NCI-H526 treated with DMSO at 0.1 percent for 48 hours (cell line): ENCODE data around the gene MUC20.
"Not testable (repeated sequence)": the region's sequence is repeated elsewhere in the genome, so short reads cannot be mapped to it uniquely, and the experiment has no call there.

ENCODE experiments used
- DNase-seq: peaks from one replicate; lab custom pipeline; 2025; lab: John Stamatoyannopoulos, UW

The MUC20 gene

DNA sequence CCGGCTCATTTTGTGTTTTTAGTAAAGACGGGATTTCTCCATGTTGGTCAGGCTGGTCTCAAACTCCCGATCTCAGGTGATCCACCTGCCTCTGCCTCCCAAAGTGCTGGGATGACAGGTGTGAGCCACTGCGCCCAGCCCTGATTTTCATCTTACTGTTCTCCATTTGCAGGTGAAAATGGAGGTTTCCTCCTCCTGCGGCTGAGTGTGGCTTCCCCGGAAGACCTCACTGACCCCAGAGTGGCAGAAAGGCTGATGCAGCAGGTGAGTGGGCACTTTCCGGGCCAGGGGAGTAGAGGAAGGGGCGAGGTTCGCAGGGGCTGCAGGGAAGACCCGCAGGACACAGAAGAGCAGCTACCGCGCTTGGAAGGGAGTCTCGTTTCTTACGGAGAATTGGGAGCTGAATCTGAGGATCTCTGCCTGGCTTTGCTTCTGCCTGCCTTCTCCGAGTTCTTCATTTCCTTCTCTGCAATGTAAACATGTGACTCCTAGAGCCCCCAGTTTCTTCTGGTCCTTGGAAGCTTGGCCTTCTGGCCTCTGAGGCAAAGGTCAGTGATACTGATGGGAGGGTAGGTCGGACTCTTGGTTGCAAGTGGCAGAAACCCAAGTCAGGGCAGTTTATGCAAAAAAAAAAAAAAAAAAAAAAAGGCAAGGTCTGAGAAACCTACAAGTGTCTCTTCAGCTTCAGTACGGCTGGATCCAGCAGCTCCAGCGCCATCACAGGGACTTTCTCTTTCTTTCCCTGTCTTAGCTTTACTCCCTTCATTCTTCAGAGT, 8.9 kb downstream of the MUC20 start:
- DNase-seq: no peak

DNA sequence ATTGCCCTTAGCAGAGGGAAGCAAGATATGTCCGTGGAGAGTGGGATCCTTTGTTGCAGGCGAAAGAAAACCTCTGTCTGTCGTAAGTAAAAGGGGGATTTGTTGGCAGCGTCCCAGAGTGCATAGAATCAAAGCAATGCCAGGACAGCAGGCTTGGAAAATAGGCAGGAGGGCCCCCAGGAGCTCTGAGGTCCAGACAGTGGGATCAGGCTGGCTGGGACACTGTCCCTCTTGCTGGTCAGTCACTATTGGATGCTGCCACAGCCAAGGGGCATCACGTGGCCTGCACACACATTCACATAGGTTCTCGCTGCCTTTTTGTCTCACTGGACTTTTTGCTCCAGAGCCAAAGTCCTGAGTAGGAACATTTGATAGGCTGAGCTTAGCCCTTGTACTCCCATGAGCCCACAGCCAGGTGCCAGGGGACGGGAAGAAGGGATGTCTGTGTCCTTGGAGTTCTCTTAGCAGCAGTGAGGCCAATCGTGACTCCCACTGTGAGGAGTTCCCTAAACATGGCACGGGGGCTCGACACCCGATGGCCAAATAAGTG, 10.7 kb downstream of the MUC20 start:
- DNase-seq: no peak

DNA sequence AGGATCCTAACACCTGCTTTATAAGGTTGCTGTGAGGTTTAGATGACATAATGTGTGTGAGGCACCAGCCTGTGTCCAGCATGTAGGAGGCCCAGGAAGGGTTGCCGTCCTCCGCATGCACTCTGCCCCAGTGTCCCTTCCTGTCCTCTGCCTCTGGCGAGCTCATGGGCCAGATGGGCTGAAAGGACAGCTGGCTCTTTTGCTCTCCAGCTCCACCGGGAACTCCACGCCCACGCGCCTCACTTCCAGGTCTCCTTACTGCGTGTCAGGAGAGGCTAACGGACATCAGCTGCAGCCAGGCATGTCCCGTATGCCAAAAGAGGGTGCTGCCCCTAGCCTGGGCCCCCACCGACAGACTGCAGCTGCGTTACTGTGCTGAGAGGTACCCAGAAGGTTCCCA, 12.2 kb downstream of the MUC20 start:
- DNase-seq: no peak

DNA sequence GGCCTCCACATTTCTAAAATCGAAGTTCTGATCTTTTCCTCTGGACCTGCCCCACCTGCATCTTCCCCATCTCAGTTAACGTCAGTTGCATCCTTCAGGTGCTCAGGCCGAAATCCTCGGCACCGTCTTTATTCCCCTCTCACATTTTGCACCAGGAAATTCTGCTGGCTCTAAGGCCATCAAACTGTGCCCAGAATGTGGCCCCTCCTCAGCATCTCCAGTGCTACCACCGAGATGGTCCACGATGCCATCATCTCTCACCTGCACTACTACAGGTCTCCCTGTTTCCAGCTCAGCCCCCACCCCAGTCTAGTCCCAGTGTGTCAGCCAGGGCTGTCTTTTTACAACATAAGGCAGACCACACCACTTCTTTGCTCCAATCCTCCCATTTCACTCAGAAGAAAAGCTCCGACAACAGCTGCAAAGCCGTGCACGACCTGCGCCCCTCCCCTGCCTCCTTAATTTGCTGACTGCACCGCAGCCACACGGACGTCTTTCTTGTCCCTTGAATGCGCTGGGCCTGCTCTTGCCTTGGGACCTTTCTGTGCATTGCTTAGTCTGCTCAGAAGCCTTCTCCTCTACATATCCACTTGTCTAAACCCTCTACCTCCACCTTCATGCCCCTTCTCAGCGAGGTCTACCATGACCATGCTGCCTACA, 14.4 kb downstream of the MUC20 start:
- no peak for DNase-seq

DNA sequence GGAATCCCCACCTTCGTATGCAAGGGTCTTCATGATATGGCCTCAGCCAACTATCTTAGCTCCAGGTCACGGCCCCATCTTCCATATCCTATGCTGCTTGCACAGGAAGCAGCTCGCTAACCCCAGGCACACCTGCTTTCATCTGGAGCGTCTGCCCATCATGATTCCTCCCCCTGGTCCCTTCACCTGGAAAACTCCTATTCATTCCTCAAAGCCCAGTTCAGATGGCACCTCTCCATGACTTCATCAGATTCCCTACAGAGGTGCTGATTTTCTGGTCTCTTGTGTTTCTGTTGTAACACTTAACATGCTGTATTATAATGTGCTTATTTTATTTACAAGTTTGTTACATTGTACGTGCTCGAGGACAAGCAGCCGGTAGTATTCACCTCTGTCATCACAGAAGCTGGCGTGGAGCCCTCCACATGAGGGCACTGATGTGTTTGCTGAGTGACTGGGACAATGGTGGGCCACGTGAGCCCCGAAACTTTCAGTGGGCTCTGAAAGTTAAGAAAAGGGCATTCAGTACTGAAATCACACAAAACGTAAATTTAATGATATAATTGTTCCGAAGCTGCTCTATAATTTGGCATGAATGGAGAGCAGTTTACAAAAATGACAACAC, 16.2 kb downstream of the MUC20 start:
- no peak for DNase-seq

DNA sequence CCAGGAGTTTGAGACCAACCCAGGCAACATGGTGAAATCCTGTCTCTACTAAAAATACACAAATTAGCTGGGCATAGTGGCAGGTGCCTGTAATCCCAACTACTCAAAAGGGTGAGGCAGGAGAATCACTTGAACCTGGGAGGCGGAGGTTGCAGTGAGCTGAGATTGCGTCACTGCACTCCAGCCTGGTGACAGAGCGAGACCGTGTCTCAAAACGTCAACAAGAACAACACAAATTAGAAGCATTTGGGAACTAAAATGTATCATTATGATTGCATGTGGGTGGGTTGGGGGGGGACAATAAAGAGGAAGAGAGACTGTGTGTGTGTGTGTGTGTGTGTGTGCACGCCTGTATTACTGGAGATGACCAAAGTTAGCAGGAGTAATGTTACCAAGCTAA, 17.0 kb downstream of the MUC20 start:
- DNase-seq: not testable (repeated sequence)

DNA sequence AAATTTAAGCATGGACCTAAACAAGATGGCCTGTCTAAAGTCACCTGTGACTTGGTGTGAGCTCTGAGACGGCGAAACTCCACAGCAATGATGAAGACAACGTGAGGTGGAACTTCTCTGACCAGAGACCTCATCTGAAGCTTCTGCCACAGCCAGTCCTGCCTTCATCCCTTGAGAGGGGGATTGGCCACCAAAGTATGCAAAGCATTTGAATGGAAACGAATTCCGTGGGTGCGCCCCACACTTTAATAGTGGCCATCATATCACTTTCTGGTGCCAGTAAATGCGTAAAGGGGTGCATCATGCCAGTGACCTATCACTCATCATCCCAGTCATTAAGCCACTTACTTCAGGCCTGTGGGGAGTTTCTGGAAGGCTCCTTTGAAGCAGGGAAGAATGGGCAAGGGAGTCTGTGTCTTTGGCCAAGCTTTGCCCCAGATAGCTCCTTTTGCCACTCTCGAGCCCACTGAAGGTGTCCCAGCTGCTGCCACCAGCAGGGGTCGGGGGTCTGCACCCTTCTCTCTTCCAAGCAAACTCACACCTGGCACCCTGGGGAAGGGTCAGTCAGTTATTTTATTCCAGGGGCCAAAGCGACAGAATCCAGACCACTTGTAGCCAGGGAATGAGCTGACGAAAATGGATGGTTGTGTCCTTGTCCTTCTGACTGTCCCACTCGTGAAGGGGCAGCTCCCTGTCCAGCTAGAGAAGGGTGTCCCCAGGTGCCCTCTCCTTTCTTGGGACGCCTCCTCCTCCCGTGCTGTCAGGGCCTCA, 17.7 kb downstream of the MUC20 start:
- DNase-seq: no peak

DNA sequence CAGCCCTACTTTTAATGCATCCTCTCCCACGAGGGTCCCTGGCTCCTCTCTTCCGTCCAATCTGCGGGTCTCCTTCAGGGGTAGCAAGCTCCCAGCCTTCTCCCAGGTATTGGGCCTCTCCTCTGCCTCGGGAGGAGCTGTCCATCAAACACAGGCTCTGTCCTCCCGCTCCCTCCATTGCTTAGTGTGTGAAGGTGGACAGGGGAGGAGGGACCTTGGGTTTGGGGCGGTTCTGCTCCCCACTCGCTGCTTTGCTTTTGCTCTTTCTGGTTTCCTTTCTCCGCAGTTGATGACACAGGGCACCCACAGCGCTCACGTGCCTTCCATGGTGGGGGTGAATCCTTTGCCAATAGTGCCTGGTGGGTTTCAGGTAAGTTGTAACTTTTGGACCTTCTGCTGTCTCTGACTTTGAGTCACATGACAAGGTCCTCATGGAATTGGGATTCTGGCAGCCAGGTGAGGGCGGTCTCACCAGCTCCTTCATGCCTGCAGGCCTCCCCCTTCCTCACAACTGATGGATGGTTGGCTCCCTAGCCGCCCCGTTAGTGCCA, 18.9 kb downstream of the MUC20 start:
- DNase-seq: no peak

DNA sequence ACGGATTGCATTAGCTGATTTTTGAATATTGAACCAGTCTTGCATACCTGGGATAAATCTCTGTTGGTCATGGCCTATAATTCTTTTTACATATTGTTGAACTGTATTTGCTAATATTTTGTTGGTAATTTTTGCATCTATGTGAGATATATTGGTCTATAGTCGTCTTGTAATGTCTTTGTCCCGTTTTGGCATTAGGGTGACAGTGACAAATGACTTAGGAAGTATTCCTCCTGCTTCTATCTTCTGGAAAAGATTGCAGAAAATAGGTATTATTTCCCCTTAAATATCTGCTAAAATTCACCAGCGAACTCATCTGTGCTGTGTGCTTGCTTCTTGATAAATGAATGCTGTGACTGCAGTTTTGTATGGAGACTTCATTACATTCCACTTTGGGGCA, 23.7 kb downstream of the MUC20 start:
- no peak for DNase-seq

DNA sequence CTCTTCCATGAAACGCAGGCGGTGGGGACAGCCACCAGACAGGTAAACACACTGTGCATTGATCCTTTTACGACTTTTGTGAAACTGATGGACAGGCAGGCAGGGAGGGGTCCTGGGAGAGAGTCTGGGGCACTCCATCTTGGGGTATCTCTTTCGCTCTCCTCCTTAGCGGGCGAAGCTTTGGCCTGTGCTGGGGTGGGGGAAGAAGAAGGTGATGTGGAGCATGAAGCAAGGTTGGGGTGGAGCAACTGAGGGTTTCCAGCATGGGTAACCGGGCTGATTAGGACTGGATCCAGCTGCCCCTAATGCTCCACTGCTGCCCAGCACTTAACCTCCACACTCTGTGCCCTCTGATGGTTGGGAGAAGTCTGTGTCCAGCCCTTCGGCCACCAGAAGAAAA, 25.6 kb downstream of the MUC20 start:
- no peak for DNase-seq

DNA sequence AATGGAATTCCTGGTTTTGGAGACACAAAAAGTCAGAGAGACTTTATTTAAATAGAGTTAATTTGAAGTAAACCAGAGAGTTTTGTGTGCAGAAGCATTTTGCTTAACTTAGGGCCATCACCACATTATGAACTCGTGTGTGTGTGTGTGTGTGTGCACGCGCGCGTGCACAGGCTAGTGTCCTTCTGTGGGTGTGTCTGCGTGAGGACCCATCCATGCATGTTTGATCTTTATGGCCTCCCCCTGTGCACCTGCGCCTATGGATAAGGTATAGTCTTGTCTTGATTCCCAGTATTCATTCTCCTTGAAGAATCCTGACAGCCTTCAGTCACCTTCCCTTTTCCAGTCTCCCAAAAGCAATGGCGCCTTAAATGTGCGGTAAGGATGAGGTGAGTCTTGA, 26.0 kb downstream of the MUC20 start:
- DNase-seq: no peak

DNA sequence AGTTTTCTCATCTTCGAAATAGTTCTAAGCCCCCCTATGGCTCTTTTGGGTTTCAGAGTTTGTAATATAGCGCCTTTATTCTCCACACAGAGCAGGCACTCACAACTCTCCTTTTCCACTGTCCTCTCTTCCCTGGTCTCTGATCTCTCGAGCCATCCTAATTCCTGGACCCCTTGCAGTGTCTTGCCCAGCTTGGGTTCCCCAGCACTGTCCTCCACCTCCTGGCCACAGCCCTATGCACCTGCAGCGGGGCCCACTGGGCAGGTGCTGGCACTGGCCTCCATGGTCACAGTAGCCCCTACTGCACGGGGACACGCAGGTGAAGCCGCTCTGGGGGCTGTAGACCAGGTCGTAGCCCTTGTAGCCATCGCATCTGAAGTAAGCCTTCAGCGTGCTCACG, 27.9 kb downstream of the MUC20 start:
- DNase-seq: no peak

DNA sequence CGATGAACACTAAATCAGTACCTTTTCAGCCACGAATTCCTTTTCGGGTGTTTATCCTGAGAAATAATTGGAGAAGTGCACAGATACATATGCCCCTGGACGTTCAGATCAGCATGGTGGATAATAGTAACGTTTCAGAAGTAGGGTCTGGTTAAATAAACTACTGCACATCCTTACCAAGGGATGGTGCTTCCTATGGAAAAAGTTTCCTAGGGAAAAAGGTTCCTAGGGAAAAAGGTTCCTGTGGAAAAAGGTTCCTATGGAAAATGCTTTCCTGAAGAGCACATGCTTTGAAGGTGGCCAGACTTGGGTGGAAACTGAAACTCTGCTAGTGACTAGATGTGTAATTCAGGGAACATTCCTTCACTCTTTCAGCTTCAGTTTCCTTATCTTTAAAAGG, 28.3 kb downstream of the MUC20 start:
- not testable (repeated sequence) for DNase-seq

DNA sequence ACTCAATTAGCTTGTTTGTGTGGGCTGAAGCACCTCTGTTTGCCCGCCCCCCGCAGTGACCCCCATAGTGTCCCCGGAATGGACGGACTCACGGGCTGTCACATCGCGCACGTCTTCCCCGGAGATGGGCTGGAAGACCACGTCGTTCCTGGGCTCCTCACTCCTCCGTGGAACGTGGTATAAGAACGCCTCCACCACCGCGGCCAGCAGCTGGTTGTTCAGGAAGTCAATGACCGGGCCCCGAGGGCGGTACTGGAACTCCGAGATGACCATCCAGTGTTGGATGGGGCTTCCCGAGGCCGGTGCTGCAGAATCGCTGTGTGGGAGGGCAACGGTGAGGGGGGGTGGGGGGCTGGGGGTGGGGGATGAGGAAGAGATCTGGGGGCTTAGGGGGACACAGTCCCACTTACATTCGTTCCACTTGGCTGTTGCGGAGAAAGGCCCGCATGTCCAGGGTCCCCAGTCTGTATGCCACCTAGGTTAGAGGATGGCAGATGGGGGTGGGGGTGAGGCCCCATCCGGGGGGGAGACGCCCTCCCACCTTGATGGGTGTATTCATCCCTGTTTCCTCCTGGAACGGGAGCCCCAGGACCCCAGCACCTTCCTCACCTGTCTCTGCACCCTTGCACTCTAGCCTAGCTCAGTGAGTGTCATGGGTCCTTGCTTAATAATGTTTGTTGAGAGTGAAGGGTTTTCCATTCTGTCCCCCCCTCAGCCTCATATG, 30.2 kb downstream of the MUC20 start:
- no peak for DNase-seq

DNA sequence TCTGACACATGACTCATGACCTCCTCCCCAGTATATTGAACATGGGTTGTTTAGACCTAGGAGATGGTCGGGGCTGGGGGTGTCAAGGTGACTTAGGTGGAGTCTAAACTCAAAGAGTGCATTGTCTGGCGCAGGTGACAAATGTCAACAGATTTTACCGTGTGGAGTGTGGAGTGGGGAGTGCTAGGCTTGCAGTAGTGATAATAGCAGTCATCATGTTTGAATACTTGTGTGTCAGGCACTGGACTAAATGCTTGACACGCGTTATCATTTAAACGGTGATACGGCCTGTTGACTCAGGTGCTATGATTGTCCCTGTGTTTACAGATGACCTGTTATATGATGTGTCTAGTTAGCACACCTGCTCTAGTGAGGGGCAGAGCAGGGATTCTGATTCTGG, 30.8 kb downstream of the MUC20 start:
- no peak for DNase-seq

DNA sequence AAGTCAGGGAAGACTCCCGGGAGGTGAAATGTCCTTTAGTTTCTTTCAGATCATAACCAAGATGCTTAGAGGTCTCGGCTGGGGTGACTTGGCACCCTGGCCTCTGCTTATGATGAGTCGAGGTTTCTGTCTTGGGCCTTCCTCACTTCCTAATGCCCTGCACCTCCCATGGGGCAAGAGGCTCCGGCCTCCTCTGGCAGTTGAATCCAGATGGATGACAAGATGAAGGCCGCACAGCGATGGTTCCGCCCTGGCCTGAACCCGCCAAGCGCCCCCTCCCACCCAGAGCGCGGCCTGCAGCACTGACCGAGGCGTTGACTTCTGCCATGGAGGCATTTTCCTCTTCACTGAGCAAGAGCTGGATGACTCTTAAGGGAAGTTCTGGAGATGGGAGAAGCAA, 31.3 kb downstream of the MUC20 start:
- no peak for DNase-seq

DNA sequence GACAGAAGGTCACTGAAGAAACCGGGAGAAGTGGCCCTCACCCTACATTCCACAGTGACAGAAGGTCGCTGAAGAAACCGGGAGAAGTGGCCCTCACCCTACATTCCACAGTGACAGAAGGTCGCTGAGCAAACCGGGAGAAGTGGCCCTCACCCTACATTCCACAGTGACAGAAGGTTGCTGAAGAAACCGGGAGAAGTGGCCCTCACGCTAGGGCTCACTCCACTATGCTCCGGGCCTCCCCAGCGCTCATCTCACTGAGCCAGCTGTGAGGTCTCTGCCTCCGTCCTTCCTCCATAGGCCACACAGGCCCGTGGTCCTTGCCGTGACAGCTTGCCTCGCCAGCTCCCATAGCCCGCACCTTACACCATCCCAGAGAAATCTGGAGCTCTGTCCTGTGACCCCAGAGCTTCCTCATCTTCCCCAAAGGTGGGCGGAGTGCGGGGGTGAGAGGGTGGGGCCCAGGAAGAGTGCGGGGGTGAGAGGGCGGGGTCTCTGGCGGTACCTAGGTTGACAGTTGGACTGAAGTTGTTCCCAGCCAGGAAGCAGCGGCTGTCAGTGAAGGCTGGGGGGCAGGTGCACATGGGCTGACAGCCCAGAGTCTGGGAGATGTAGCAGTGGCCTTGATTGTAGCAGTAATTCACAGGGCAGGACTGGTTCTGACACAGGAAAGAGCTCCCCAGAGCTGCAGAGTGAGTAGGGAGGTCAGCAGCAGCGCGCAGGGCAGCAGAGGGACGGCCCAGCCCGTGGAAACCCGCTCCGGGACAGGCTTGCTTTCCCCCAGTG, 32.0 kb downstream of the MUC20 start:
- DNase-seq: no peak

DNA sequence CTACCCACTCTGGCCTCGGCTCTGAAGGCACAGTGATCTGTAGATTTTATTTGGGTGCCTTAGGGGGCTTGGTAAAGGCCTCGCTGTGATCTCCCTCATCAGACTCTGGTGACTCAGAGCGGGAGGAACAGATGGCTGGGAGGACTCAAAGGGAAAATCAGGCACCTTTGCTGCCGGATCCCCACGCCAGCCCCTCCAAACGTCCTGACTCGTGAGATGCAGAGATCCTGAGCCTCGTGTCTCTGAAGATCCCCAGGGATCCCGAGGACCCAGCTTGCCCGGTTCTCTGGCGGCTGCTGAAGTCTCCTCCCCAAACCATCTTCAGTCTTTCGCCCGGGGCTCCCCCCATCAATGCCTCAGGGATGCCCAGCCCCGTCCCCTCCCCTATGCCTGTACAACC, 32.8 kb downstream of the MUC20 start:
- DNase-seq: no peak

DNA sequence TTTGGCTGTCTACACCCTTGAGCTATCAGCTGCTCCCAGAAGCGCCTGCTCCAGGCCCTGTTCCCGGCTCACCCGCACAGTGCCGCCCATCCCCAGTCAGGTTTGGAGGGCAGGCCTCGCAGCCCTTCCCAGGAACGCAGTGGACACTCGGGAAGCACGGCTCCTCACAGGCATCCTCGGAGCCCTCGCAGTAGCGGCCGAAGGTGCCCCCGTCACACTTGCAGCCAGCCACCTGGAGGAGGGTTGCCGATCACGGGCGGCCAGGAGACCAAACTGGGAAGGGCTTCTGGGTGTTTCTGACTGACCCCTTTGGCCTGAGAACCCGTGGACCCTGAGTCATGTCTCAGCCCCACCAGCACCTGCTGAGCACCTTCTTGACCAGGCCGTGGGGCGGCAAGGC, 33.4 kb downstream of the MUC20 start:
- DNase-seq: no peak

DNA sequence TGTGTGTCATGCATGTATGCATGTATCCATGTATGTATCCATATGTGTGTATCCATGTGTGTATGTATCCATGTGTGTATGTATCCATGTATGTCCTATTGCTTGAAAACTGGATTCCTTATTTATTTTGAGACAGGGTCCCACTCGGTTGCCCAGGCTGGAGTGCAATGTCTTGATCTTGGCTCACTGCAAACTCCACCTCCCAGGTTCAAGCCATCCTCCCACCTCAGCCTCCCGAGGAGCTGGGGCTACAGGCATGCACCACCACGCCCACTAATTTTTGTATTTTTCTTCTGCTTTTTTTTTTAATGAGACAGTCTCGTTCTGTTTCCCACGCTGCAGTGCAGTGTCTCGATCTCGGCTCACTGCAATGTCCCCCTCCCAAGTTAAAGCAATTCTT, 34.1 kb downstream of the MUC20 start:
- DNase-seq: no peak

DNA sequence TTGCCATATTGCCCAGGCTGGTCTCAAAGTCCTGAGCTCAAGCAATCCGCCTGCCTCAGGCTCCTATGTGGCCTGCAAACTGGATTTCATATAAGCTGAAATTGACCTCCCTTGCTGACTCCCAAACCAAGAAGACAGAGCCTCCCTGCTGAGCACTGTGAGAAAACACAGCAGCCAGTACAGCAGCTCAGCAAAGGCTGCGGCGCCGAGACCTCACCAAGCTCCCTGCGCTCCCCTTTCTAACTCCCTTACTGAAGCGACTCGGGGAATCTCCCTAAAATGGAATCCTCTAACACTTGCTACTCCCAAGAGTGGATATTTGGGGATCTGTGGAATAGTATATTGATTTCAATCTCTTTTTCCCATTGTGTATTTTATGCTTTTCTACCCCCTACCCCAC, 34.6 kb downstream of the MUC20 start:
- DNase-seq: no peak
